Kidney (tissue), 14 donors: ENCODE results near the gene PLXNA2. TPM values are rescaled to one million over a fixed set of nuclear protein-coding genes. Genes with fewer than 3 reads are reported as not detected.

Experiments used
- DNase-seq, 5 donors: peaks; one replicate each; pipeline ENCODE4 v3.0.0-alpha.2; 2013 to 2020
- FAIRE-seq: peaks from 2 replicates; lab custom pipeline; 2012; peaks lifted over from hg19 to GRCh38; lab: Jason Lieb, UNC
- H3K27ac ChIP-seq, 2 donors: one replicate each; pipeline ENCODE4 v1.7.0; 2013; ENCODE audit warnings: low read depth in 2 of 2, low read length in 2 of 2, inconsistent platforms in 1 of 2
- H3K27me3 ChIP-seq: one replicate; pipeline ENCODE4 v1.7.1; 2013; ENCODE audit warnings: low read length, inconsistent platforms; ENCODE audit not compliant: control insufficient read depth, insufficient read depth
- H3K36me3 ChIP-seq, 3 donors: one replicate each; pipeline versions ENCODE4 v1.7.0 to v1.7.1; 2013; ENCODE audit warnings: low read length in 3 of 3, control low read depth in 1 of 3, inconsistent platforms in 1 of 3; ENCODE audit not compliant: insufficient read depth in 3 of 3, control insufficient read depth in 2 of 3
- H3K4me1 ChIP-seq, 3 donors: one replicate each; pipeline versions ENCODE4 v1.7.0 to v1.7.1; 2013; ENCODE audit warnings: low read length in 3 of 3, inconsistent platforms in 1 of 3, low read depth in 1 of 3; ENCODE audit not compliant: control insufficient read depth in 2 of 3, insufficient read depth in 2 of 3
- H3K4me3 ChIP-seq, 3 donors: one replicate each; pipeline versions ENCODE4 v1.7.0 to v1.8.1; 2013; ENCODE audit warnings: low read length in 3 of 3, control low read depth in 1 of 3, inconsistent platforms in 1 of 3
- H3K9ac ChIP-seq, 3 donors: one replicate each; pipeline versions ENCODE4 v1.7.0 to v1.7.1; 2013; ENCODE audit warnings: low read length in 3 of 3, control low read depth in 1 of 3, inconsistent platforms in 1 of 3
- H3K9me3 ChIP-seq, 3 donors: one replicate each; pipeline versions ENCODE4 v1.7.0 to v1.7.1; 2013; ENCODE audit warnings: low read length in 3 of 3, control low read depth in 1 of 3, inconsistent platforms in 1 of 3; ENCODE audit not compliant: control insufficient read depth in 2 of 3, insufficient read depth in 1 of 3
- intact Hi-C: fragments of 100-400 bp; cut with DNase I; formaldehyde crosslinking; loops from one replicate; pipeline ENCODE4 v1.11.1; 2022
- polyA plus RNA-seq: library from polyadenylated mRNA; stranded (reverse); fragments of 350-450 nt; fragmentation: Illumina TruSeq; extraction: RNeasy Lipid Tissue Mini Kit (QIAGEN cat#74804); gene quantifications from one replicate; pipeline ENCODE4 v1.2.3, GENCODE V29; 2014; ENCODE audit warnings: low read depth, low replicate concordance; ENCODE audit not compliant: insufficient read depth
- total RNA-seq: library from RNA; stranded (reverse); fragmentation: NEBNext Ultra II Directional; extraction: Animal tissue kit (Norgen Biotek cat#: 25700); gene quantifications from one replicate; pipeline ENCODE4 v1.2.1, GENCODE V29; 2021
- TF ChIP-seq, protein P1 (sequence below): IDR thresholded peaks from 3 replicates; pipeline ENCODE4 v1.5.1; 2012; ENCODE audit warnings: mild to moderate bottlenecking, moderate library complexity, borderline replicate concordance; ENCODE audit not compliant: insufficient read depth; ENCODE audit errors: extremely low read depth
- donor health status: control.
- donor health status: control.
- donor health status: control.
- donor health status: control.
- donor health status: control.
- donor health status: DM: yes; HTN: yes; CAD: no.
- donor health status: Normal renal cell carcinoma (clear cell type).

Gene PLXNA2
- total and polyA plus RNA-seq, 2 donors from 2014 or later, result 2.4 to 27.9 TPM

DNA sequence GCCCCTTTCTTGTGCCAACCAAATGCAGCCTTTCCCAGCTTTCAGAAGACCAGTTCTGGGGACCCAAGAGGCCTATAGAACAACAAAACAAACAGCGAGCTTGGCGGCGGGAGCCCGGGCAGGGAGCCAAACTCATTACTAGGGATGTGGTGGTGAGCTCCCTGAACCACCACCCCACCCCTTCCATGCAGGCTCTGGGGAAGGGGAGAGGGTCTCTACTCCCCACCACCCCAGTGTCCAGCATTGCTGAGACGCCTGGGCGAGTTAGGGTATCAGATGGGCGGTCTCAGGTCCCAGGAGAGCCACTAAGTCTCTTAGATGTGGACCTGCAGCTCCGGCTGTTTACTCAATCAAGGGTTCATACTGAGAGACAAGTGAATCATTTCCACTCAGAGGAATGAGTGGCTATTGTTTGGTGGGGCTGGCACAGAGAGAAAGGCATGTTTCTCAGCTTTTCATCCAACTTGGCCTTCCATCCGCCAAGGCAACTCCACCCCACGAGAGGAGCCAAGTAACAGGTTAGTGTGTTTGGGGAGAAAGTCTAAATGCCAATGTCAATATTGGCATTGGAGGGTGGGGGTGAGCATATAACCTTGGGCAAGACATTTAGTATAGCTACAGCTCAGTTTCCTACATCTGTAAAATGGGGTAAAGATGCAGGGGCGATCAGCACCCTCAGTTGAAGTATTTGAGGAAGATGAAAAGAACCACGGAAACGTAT lies 40.9 kb downstream of the PLXNA2 start:
- peak in 1 of 5 donors; percentile 50 for DNase-seq
- peaks cover 3 to 22% (median 9%) of the 10 kb centered on the region in 3 donors for H3K4me1 ChIP-seq
- H3K9ac ChIP-seq, result no peak overlapping the region
- no peak overlapping the region for H3K4me3 ChIP-seq
- TF ChIP-seq, protein P1, sequence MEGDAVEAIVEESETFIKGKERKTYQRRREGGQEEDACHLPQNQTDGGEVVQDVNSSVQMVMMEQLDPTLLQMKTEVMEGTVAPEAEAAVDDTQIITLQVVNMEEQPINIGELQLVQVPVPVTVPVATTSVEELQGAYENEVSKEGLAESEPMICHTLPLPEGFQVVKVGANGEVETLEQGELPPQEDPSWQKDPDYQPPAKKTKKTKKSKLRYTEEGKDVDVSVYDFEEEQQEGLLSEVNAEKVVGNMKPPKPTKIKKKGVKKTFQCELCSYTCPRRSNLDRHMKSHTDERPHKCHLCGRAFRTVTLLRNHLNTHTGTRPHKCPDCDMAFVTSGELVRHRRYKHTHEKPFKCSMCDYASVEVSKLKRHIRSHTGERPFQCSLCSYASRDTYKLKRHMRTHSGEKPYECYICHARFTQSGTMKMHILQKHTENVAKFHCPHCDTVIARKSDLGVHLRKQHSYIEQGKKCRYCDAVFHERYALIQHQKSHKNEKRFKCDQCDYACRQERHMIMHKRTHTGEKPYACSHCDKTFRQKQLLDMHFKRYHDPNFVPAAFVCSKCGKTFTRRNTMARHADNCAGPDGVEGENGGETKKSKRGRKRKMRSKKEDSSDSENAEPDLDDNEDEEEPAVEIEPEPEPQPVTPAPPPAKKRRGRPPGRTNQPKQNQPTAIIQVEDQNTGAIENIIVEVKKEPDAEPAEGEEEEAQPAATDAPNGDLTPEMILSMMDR, result no peak
- no peak overlapping the region for H3K27ac ChIP-seq
- peaks cover 0 to 2% (median 0%) of the 10 kb centered on the region in 3 donors for H3K36me3 ChIP-seq
- H3K9me3 ChIP-seq, result no peaks in the 10 kb centered on the region
- no peaks in the 10 kb centered on the region for H3K27me3 ChIP-seq
- intact Hi-C loops, result no loop called here
- no peak for FAIRE-seq

DNA sequence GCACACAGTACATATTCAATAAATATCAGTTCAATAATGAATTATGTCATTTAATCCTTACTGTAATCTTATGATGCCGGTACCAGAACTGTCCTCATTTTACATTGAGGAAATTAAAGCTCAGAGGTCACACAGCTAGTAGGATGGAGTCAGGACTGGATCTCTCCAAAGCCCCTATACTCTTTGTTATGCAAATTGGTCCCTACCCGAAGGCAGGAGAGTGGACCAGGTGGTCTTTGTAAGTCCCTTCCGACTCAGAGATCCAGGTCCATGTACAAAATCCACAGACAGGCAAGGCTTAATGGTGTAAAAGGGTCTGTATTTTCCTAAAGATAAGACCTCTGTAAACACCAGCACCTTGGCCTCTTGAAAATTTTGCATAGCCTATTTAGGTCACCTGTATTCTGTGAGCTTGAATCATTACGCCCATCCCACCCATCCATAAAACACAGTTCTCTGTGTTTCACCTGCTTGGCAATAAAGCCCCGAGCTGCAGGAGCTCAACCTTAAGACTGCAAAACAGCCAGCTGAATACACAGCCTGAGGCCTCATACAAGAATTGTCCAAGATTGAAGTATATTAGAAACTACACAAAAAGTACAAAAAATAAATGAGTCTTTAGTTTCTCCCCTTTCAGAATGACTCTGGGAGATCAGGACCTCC lies 41.7 kb downstream of the PLXNA2 start:
- Histone ChIP-seq H3K27me3 (no peaks in the 10 kb centered on the region), H3K36me3 (peaks cover 0 to 2% (median 0%) of the 10 kb centered on the region in 3 donors), H3K27ac (no peak overlapping the region), H3K9ac (no peak overlapping the region), H3K9me3 (no peaks in the 10 kb centered on the region), H3K4me3 (no peak overlapping the region), H3K4me1 (peaks cover 0 to 15% (median under 1%) of the 10 kb centered on the region in 3 donors)
- FAIRE-seq, result no peak
- no peak for DNase-seq
- intact Hi-C loops, result no loop called here
- TF ChIP-seq, protein P1, result no peak

DNA sequence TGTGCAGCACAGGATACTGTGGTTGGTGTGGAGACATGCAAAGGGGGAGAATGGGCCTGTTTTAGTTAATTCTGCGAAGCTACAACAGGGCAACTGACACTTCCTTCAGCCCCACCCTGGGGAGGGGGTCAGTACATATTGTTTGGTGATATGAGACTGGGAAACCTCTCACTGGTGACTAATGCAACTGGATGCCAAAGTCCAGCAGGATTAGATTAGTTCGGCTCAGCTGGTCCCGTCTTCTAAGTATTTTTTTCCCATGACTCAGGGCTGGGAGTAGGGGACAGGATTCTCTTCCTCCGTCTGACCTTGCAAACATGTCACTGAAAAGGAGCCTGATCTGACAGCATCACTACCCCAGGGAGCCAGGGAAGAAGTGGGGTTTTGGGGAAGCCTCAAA lies 43.0 kb downstream of the PLXNA2 start:
- H3K27me3 ChIP-seq, result no peaks in the 10 kb centered on the region
- intact Hi-C loops, result no loop called here
- H3K4me3 ChIP-seq, result no peak overlapping the region
- TF ChIP-seq, protein P1, result no peak
- peaks cover 0 to 12% (median 0%) of the 10 kb centered on the region in 3 donors for H3K4me1 ChIP-seq
- FAIRE-seq, result no peak
- no peak overlapping the region for H3K27ac ChIP-seq
- peak in 1 of 5 donors; percentile 31 for DNase-seq
- H3K36me3 ChIP-seq, result peaks cover 0 to 2% (median 0%) of the 10 kb centered on the region in 3 donors
- no peaks in the 10 kb centered on the region for H3K9me3 ChIP-seq
- H3K9ac ChIP-seq, result no peak overlapping the region
